ENCODE measurements around the gene DUXB.

The DUXB gene

DNA sequence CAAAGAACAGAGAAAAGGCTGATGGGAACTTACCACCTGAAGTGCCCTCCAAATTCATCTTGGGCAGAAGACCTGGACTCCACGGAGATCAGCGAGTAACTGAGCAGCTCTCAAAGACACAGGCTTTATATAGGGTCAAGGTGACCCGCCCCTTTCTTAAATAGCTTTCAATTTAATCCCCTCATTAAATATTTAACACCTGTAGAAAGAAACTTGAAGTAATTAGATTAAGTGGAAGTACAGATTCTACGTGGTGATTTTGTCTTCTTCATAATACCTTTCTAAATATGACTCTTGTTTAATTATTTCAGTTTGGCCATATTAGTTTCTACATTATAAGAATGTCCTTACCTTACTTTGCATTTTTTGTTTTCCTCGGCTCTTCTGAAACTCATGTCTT, at the start of gene DUXB:
Gene DUXB, minus strand, starts transcription at position 101 of the 400 bp plus-strand sequence. Its CDS starts 43 bp downstream, at position 58.
- no peak for DNase-seq (ENCODE audit: low read depth in 2 of 2)

GRCh38 chr16:75750528-75750927, 49.3 kb upstream of the DUXB start:
- DNase-seq (ENCODE audit: low read depth in 2 of 2), result no peak

DNA sequence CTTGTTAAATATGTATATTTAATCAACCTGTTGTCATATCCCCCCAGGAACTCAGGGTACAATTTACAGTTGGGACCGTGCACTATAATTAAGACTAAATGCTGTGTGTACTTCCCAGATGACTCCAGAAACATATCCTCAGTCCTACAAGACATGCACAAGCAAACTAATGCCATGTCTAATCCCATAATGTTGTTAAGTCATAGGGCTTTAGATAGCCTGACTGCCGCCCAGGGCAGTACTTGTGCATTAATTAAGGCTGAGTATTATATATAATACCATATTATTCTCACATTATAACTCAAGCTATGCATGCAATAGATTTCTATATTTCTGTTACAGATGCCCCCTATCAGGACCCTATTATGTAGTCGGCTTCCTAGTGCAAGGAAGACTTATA, 45.1 kb upstream of the DUXB start:
- DNase-seq (ENCODE audit: low read depth in 2 of 2), result no peak

- DNase-seq (ENCODE audit: low read depth in 2 of 2), result no peak
These were observed 44.6 kb upstream of the DUXB start for GRCh38 chr16:75745823-75746222.

DNA sequence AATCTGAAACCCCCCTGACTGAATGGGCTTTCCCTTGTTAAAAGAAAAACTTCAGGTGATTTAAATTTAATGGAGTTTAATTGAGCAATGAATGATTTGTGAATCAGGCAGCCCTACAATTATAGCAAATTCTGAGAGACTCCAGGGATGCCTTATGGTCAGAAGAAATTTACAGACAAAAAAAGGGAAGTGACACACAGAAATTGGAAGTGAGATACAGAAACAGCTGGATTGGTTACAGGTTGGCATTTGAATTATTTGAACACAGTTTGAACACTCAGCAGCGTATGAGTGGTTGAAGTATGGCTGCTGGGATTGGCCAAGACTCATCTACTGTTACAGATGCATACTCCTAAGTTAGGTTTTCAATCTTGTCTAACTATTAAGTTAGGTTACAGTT, 44.0 kb upstream of the DUXB start:
- no peak for DNase-seq (ENCODE audit: low read depth in 2 of 2)

- DNase-seq (ENCODE audit: low read depth in 2 of 2), result no peak
These were observed 41.3 kb upstream of the DUXB start for GRCh38 chr16:75742424-75743047.

GRCh38 chr16:75733305-75734211, 32.3 kb upstream of the DUXB start:
- no peak for DNase-seq (ENCODE audit: low read depth in 2 of 2)

GRCh38 chr16:75732871-75733270, 31.6 kb upstream of the DUXB start:
- DNase-seq (ENCODE audit: low read depth in 2 of 2), result no peak

DNA sequence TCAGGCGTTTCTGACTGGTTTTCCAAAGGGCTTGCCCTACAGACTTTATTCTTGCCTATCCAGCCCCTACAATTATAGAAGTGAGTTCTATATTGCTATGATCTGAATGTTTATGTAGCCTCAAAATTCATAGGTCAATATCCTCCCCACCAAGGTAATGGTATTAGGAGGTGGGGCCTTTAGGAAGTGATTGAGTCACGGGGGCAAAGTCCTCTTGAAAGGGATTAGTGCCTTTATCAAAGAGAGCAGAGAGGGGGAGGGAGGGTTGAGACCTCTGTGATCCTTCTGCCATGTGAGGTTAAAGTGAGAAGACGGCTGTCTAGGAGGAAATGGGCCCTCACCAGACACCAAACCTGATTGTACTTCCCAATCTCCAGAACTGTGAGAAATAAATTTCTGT, 26.0 kb upstream of the DUXB start:
- no peak for DNase-seq (ENCODE audit: low read depth in 2 of 2)

DNA sequence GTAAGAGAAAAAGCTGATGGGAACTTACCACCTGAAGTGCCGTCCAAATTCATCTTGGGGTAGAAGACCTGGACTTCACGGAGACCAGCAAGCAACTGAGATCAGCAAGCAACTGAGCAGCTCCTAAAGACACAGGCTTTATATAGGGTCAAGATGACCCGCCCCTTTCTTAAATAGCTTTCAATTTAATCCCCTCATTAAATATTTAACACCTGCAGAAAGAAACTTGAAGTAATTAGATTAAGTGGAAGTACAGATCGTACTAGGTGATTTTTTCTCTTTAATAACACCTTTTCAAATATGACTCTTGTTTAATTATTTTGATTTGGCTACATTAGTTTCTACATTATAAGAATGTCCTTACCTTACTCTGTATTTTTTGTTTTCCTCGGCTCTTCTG, 25.1 kb upstream of the DUXB start, which contains the start of gene CPHXL:
Gene CPHXL, minus strand, starts transcription at position 101 of the 400 bp plus-strand sequence. Its CDS starts 48 bp downstream, at position 53.
- DNase-seq (ENCODE audit: low read depth in 2 of 2), result no peak

DNA sequence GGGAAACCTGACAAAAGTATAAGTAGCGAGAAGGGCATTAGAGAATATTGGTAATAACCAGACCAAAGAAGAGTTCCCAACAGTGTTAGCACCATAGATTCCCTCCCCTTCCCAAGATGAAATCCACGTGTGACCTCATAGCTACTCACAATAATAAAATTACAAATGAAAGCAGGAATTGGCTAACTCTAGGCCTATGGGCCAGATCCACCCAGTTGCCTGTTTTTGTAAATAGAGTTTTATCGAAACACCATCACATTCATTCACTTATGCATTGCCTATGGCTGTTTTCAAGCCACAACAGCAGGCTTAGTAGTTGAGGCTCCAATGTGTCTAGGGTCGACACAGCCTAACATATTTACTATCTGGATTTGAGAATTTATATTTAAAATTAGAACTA, 17.2 kb upstream of the DUXB start:
- no peak for DNase-seq (ENCODE audit: low read depth in 2 of 2)

GRCh38 chr16:75714661-75715060, 13.4 kb upstream of the DUXB start:
- no peak for DNase-seq (ENCODE audit: low read depth in 2 of 2)

GRCh38 chr16:75710344-75710743, 9.1 kb upstream of the DUXB start:
- no peak for DNase-seq (ENCODE audit: low read depth in 2 of 2)

DNA sequence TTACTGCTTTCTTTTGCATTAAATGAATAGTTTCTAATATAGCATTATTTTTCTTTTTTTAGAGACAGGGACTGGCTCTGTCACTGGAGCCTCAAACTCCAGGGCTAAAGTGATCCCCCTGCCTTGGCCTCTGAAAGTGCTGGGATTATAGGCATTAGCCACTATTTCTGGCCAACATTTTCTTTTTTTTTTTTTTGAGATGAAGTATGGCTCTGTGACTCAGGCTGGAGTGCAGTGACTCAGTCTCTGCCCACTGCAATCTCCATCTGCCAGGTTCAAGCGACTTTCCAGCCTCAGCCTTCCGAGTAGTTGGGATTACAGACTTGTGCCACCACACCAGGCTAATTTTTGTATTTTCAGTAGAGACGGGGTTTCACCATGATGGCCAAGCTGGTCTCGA, 2.0 kb upstream of the DUXB start:
- DNase-seq (ENCODE audit: low read depth in 2 of 2), result no peak

DNA sequence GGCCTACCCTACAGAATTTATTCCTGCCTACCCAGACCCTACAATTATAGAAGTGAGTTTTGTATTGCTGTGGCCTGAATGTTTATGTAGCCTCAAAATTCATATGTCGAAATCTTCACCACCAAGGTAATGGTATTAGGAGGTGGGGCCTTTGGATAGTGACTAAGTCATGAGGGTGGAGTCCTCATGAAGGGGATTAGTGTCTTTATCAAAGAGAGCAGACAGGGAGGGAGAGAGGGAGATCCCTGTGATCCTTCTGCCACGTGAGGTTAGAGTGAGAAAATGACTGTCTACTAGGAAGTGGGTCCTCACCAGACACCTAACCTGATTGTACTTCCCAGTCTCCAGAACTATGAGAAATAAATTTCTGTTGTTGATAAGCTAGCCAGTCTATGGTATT, 981 bp upstream of the DUXB start:
- DNase-seq (ENCODE audit: low read depth in 2 of 2), result no peak

- no peak for DNase-seq (ENCODE audit: low read depth in 2 of 2)
These were observed 3.7 kb downstream of the DUXB start for GRCh38 chr16:75697571-75697970.

DNA sequence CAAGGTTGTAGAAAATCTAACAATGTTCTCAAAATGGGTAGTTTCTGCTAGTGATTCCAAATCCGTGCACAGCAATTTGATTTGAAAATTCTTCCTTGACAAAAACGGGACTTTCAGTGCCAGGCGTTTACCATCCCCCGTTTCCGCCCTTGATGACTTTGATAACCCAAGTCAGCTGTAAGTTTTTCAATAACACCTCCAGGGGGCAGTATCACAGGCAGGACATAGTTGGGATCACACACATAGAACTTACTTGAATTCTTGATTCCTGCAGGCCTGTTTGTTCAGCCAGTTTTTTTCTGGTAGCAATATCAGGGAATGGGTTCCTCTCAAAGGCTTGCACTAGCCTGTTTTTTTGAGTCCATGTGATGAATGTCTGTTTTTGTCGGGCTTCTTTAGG, 5.6 kb downstream of the DUXB start:
- no peak for DNase-seq (ENCODE audit: low read depth in 2 of 2)

DNA sequence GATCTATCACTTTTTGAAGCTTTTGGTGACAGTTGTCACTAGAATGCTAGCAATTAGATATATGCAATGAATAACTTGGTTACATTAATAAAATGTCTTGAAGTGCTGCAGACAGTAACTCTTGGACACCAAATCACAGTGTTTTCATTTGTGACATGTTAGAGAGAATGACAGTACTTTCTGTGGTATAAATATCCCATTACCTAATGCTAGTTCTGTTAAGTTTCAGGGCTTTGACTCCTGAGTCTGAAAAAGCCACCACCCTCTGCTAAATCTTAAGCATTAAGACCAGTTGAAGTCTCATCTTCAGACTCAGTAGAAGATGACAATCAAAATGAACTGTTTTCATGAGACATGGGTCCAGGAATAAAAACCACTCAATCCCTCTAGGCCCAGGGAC, 13.9 kb downstream of the DUXB start:
- no peak for DNase-seq (ENCODE audit: low read depth in 2 of 2)

- DNase-seq (ENCODE audit: low read depth in 2 of 2), result no peak
These were observed 19.0 kb downstream of the DUXB start for GRCh38 chr16:75682308-75682707.

GRCh38 chr16:75679366-75679765, 21.9 kb downstream of the DUXB start:
- no peak for DNase-seq (ENCODE audit: low read depth in 2 of 2)

DNA sequence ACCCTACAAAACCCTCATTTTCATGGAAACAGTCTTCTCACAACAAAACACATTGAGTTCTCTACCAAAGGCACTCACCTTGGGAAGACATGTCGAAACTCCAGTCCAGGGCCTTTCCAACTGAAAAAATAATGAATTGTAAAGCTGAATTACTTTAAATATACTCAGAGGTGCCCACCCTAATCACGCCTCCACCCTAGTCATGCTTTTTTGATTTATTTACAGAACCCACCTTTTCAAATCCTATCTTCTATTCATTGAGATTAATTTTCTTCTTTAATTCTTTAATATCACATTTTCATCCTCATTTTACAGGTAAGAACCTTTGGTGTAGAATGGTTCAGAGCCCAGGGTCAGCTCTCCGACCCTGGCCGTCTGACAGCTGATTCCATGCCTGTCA, 24.4 kb downstream of the DUXB start, which contains the start of gene CPHXL2:
Gene CPHXL2, minus strand, starts transcription at position 101 of the 400 bp plus-strand sequence. Its CDS starts 10 bp downstream, at position 91.
- no peak for DNase-seq (ENCODE audit: low read depth in 2 of 2)

DNA sequence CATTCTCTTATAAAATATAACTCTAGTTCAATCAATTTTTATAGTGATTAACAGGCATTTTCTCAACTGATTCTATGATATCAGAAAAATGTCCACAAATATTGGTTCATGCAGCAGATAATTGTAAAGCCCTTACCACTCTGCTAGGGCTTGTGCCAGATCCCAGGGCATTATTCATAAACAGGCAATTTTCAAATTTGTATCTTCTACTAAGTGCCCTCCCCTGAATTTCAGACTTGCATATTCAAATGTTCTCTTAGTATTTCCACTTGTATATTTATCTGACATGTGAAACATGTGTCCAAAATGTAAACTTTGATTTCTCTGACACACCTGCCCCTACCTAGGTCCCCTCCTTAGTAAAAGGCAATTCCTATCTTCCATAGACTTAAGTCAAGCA, 33.8 kb downstream of the DUXB start:
- DNase-seq (ENCODE audit: low read depth in 2 of 2), result no peak

DNA sequence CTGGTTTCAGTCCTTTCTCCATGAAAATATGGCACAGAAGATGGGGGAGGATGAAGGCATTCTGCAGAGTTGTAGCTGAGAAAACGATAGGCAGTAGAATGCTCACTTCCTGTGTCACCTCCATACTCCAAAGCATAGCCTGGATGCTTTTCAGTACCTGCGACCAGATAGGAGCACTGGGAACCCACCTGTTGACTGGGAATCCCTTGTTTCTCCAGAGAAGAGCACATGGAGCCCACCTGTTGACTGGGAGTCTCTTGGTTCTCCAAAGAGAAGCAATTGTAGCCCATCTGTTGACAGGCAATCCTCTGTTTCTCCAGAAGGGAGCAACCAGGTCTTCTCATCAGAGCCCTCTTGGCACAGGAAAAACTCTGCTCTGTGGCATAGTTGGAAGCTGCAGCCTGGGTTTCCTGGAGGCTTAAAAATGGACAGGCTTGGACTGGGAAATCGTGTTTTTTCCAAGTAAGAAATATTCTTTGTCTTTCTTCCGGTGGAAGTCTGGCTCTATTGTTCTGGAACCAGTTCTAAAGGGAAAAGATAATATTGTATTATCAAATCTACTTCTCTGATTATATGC, 40.4 kb downstream of the DUXB start:
- DNase-seq (ENCODE audit: low read depth in 2 of 2), result no peak

All from stimulated activated CD4-positive, alpha-beta T cell treated with anti-CD3 and anti-CD28 coated beads, Interleukin-4, amount 100 ng/mL, for 48 hours (primary cell).